ENCODE results near the gene MCM9. TPM values are rescaled to one million over a fixed set of nuclear protein-coding genes. Genes with fewer than 3 reads are reported as not detected.

MCM9 gene
- total RNA-seq, 4 donors from 2014 or later: 17.3 to 38.8 (median 23.0) TPM

GRCh38 chr6:118886641-118887040, 48.3 kb downstream of the MCM9 start:
- H3K27me3 ChIP-seq: no peaks in the 10 kb centered on the region
- TF ChIP-seq, protein P1, sequence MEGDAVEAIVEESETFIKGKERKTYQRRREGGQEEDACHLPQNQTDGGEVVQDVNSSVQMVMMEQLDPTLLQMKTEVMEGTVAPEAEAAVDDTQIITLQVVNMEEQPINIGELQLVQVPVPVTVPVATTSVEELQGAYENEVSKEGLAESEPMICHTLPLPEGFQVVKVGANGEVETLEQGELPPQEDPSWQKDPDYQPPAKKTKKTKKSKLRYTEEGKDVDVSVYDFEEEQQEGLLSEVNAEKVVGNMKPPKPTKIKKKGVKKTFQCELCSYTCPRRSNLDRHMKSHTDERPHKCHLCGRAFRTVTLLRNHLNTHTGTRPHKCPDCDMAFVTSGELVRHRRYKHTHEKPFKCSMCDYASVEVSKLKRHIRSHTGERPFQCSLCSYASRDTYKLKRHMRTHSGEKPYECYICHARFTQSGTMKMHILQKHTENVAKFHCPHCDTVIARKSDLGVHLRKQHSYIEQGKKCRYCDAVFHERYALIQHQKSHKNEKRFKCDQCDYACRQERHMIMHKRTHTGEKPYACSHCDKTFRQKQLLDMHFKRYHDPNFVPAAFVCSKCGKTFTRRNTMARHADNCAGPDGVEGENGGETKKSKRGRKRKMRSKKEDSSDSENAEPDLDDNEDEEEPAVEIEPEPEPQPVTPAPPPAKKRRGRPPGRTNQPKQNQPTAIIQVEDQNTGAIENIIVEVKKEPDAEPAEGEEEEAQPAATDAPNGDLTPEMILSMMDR (IDR thresholded peaks at IDR 0.05): no peak
- no peak for TF ChIP-seq POLR2A (IDR thresholded peaks at IDR 0.05)
- no peaks in the 10 kb centered on the region for H3K36me3 ChIP-seq
- H3K27ac ChIP-seq: no peak overlapping the region
- no peak overlapping the region for H3K4me3 ChIP-seq
- peaks cover 0 to under 1% (median 0%) of the 10 kb centered on the region in 4 donors for H3K4me1 ChIP-seq
- no peaks in the 10 kb centered on the region for H3K9me3 ChIP-seq
- no peak for DNase-seq

DNA sequence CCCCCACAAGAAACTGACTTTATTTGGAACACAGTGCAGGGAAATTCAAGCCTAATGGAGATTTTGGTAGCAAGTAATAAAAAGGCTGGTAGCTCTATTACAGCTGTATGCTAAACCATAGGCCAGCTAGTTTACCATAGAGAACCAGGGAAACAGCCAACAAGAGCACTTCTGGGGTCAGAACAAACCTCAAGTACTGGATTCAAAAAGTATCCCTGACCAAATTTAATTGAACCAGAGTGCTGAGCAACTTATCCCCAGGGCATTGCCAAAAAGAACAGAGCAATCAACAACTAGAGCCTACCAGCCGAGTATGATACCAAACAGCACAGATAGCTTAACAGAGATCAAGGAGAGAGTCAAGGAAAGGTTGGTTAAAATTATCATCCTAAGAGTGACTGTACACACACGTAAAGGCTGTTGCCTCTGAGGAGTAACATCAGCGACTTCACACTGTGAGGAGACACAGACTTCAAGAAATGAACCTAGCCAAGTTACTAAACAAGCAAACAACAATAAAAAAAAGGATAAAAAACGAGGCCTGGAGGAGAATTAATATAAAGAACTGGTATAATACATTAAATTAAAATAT, 52.5 kb downstream of the MCM9 start:
- TF ChIP-seq, protein P1 (IDR thresholded peaks at IDR 0.05): no peak
- no peak for TF ChIP-seq POLR2A (IDR thresholded peaks at IDR 0.05)
- Histone ChIP-seq H3K4me3 (no peak overlapping the region), H3K36me3 (no peaks in the 10 kb centered on the region), H3K27me3 (no peaks in the 10 kb centered on the region), H3K9me3 (no peaks in the 10 kb centered on the region), H3K4me1 (peaks cover 0 to 6% (median 0%) of the 10 kb centered on the region in 4 donors), H3K27ac (no peak overlapping the region)
- no peak for DNase-seq

GRCh38 chr6:118881440-118882313, 53.3 kb downstream of the MCM9 start:
- H3K4me1 ChIP-seq: peaks cover 0 to 6% (median 0%) of the 10 kb centered on the region in 4 donors
- TF ChIP-seq, protein P1 (IDR thresholded peaks at IDR 0.05): no peak
- no peak for TF ChIP-seq POLR2A (IDR thresholded peaks at IDR 0.05)
- no peaks in the 10 kb centered on the region for H3K36me3 ChIP-seq
- H3K9me3 ChIP-seq: no peaks in the 10 kb centered on the region
- H3K27ac ChIP-seq: no peak overlapping the region
- H3K27me3 ChIP-seq: no peaks in the 10 kb centered on the region
- H3K4me3 ChIP-seq: no peak overlapping the region
- DNase-seq: no peak

DNA sequence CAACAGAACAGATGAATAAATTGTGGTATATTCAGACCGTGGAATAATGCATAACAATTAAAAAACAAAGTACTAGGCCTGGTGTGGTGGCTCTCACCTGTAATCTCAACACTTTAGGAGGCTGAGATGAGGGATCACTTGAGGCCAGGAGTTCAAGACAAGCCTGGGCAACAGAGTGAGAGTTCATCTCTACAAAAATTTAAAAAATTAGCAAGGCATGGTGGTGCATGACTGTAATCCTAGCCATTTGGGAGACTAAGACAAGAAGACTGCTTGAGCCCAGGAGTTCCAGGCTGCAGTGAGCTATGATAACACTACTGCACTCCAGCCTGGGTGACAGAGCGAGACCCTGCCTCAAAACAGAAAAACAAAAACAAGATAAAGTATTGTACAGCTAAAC, 57.2 kb downstream of the MCM9 start:
- Histone ChIP-seq H3K27me3 (no peaks in the 10 kb centered on the region), H3K4me3 (no peak overlapping the region), H3K9me3 (no peaks in the 10 kb centered on the region), H3K36me3 (no peaks in the 10 kb centered on the region), H3K27ac (no peak overlapping the region), H3K4me1 (peaks cover 0 to 6% (median 0%) of the 10 kb centered on the region in 4 donors)
- TF ChIP-seq, protein P1 (IDR thresholded peaks at IDR 0.05): no peak
- no peak for TF ChIP-seq POLR2A (IDR thresholded peaks at IDR 0.05)
- DNase-seq: no peak

GRCh38 chr6:118876814-118877213, 58.1 kb downstream of the MCM9 start:
- no peak for DNase-seq
- TF ChIP-seq, protein P1 (IDR thresholded peaks at IDR 0.05): no peak
- no peak for TF ChIP-seq POLR2A (IDR thresholded peaks at IDR 0.05)
- no peaks in the 10 kb centered on the region for H3K9me3 ChIP-seq
- H3K36me3 ChIP-seq: no peaks in the 10 kb centered on the region
- H3K4me1 ChIP-seq: peaks cover 0 to 6% (median 0%) of the 10 kb centered on the region in 4 donors
- no peaks in the 10 kb centered on the region for H3K27me3 ChIP-seq
- H3K27ac ChIP-seq: no peak overlapping the region
- H3K4me3 ChIP-seq: no peak overlapping the region

Data from Peyer's patch (tissue), 4 donors.